Activated naive CD4-positive, alpha-beta T cell treated with anti-CD3 and anti-CD28 coated beads, Interleukin-2, amount 50 U/mL, for 24 hours (primary cell): ENCODE measurements around the gene CNDP2.
"Not testable (repeated sequence)": the region's sequence is repeated elsewhere in the genome, so short reads cannot be mapped to it uniquely, and the experiment has no call there.

Experiments used
- H3K27ac Mint-ChIP-seq: one replicate; pipeline ENCODE4 v1.8.0; 2021; ENCODE audit warnings: mild to moderate bottlenecking, mixed read lengths
- H3K27me3 Mint-ChIP-seq: one replicate; pipeline ENCODE4 v1.8.0; 2021; ENCODE audit warnings: mixed read lengths
- H3K36me3 Mint-ChIP-seq: one replicate; pipeline ENCODE4 v1.8.0; 2021; ENCODE audit warnings: mixed read lengths
- H3K4me1 Mint-ChIP-seq: one replicate; pipeline ENCODE4 v1.8.0; 2021; ENCODE audit warnings: mixed read lengths
- H3K4me3 Mint-ChIP-seq: one replicate; pipeline ENCODE4 v1.8.0; 2021; ENCODE audit warnings: mild to moderate bottlenecking, mixed read lengths
- H3K9me3 Mint-ChIP-seq: one replicate; pipeline ENCODE4 v1.8.0; 2021; ENCODE audit warnings: mixed read lengths

CNDP2 gene

DNA sequence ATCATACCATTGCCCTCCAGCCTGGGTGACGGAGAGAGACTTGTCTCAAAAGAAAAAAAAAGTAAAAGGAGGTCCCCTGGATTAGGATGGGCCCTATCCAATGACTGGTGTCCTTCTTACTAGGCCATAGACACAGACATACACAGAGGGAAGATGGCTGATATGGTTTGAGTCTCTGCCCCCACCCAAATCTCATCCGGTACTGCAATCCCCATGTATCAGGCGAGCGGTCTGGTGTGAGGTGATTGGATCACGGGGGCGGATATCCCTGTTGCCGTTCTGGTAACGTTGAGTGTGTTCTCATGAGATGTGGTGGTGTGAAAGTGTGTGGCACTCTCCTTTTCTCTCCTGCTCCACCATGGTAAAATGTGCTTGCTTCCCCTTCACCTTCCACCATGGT lies 7.8 kb upstream of the CNDP2 start:
- Mint-ChIP-seq H3K36me3 (no peaks in the 10 kb centered on the region), H3K4me3 (no peak overlapping the region)

DNA sequence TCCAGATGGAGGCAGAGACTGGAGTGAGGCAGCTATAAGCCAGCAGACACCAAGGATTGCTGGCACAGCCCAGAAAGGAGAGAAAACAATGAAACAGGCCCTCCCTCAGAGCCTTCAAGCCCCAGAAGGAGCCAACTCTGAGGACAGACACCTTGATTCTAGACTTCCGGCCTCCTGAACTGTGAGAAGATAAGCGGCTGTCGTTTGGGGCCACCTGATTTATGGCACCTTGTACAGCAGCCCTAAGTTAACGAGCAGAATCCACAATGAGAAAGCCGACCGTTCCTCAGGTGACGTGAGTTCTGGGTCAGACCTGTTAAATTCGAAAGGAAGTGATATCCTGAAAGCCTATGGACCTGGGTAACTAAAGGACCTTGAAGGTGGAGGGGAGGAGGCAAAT lies 7.3 kb upstream of the CNDP2 start:
- Mint-ChIP-seq H3K27ac (no peak overlapping the region), H3K27me3 (no peaks in the 10 kb centered on the region), H3K4me3 (no peak overlapping the region), H3K9me3 (no peaks in the 10 kb centered on the region), H3K36me3 (no peaks in the 10 kb centered on the region), H3K4me1 (peaks cover 12% of the 10 kb centered on the region)

More for the DNA sequence above, 7.8 kb upstream of the CNDP2 start:
- Mint-ChIP-seq H3K9me3 (no peaks in the 10 kb centered on the region), H3K27me3 (no peaks in the 10 kb centered on the region), H3K4me1 (peaks cover 8% of the 10 kb centered on the region), H3K27ac (no peak overlapping the region)

DNA sequence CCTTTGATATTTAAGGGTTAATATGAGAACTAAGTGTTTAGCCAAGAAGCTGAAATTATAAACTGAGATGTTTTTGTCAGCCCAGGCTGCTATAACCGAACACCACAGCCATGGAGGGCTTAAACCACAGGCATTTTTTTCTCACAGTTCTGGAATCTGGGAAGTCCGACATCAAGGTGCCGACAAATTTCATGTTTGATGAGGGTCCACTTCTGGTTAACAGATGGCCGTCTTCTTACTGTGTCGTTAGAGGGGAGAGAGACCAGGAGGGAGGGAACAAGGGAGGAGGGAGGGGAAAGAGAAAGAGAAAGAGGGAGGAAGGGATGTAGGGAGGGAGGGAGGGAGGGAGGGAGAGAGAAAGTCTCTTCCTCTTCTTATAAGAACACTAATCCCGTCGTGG lies 6.5 kb upstream of the CNDP2 start:
- Mint-ChIP-seq H3K4me3 (no peak overlapping the region), H3K9me3 (no peaks in the 10 kb centered on the region), H3K4me1 (peaks cover 10% of the 10 kb centered on the region), H3K27ac (no peak overlapping the region), H3K36me3 (no peaks in the 10 kb centered on the region), H3K27me3 (no peaks in the 10 kb centered on the region)

DNA sequence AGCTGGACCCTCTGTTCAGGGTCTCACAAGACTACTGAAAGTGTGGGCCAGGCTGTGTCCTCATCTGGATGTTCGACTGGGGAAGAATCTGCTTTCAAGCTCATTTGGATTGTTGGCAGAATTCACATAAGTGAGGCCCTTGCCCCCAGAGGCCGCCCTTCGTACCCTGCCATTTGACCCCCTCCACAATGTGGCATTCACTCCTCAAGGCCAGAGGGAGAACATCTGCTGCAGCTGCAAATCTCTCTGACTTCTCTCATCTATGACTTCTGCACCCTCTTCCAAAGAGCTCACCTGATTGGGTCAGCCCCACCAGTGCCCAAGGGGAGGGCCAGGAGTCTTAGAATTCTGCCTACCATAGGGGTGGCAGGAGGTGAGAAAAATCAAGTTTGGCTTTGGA lies 3.9 kb upstream of the CNDP2 start:
- no peaks in the 10 kb centered on the region for H3K27me3 Mint-ChIP-seq
- no peak overlapping the region for H3K4me3 Mint-ChIP-seq
- no peaks in the 10 kb centered on the region for H3K36me3 Mint-ChIP-seq
- H3K4me1 Mint-ChIP-seq, result peaks cover 18% of the 10 kb centered on the region
- H3K9me3 Mint-ChIP-seq, result no peaks in the 10 kb centered on the region
- no peak overlapping the region for H3K27ac Mint-ChIP-seq

DNA sequence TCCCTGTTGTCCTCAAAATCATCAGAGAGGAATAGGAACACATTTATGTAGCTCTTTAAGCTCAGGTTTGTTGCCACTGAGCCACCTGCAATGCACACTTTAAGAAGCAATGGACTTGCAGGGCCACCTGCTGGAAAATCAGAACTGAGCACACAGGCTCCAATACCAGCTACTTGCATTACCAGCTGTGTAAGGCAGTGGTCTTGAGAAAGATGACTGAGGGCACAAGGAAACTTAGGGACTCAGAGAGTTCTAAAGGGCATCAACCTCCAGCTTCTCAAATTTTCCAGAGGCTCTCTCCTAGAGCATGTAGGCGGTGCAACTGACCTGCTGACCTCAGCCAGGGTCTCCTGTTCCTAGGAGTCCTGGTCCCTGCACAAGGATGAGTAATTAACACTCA lies 2.5 kb upstream of the CNDP2 start:
- peaks cover 32% of the 10 kb centered on the region for H3K4me1 Mint-ChIP-seq
- no peaks in the 10 kb centered on the region for H3K27me3 Mint-ChIP-seq
- no peaks in the 10 kb centered on the region for H3K9me3 Mint-ChIP-seq
- no peak overlapping the region for H3K4me3 Mint-ChIP-seq
- H3K36me3 Mint-ChIP-seq, result no peaks in the 10 kb centered on the region
- H3K27ac Mint-ChIP-seq, result no peak overlapping the region

DNA sequence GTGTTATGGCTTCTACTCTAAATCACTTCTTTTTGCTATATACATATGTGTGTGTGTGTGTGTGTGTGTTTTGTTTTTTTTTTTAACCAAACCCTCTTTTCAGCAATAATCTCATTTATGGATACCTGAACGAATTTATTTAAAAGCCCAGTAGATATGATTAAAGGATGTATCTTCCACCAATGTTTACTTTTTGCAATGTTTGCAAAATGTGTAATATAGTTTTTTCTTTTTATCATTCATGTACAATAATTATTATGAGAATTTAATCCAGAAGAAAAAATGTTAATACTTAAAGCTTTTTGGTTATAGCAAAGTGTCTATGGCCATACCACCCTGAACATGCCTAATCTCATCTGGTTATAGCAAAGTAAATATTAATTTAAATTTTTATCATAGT lies 1.6 kb upstream of the CNDP2 start:
- Mint-ChIP-seq H3K4me1 (peaks cover 40% of the 10 kb centered on the region), H3K27me3 (no peaks in the 10 kb centered on the region), H3K9me3 (no peaks in the 10 kb centered on the region), H3K4me3 (peak overlapping the region; percentile 30), H3K27ac (no peak overlapping the region), H3K36me3 (no peaks in the 10 kb centered on the region)

DNA sequence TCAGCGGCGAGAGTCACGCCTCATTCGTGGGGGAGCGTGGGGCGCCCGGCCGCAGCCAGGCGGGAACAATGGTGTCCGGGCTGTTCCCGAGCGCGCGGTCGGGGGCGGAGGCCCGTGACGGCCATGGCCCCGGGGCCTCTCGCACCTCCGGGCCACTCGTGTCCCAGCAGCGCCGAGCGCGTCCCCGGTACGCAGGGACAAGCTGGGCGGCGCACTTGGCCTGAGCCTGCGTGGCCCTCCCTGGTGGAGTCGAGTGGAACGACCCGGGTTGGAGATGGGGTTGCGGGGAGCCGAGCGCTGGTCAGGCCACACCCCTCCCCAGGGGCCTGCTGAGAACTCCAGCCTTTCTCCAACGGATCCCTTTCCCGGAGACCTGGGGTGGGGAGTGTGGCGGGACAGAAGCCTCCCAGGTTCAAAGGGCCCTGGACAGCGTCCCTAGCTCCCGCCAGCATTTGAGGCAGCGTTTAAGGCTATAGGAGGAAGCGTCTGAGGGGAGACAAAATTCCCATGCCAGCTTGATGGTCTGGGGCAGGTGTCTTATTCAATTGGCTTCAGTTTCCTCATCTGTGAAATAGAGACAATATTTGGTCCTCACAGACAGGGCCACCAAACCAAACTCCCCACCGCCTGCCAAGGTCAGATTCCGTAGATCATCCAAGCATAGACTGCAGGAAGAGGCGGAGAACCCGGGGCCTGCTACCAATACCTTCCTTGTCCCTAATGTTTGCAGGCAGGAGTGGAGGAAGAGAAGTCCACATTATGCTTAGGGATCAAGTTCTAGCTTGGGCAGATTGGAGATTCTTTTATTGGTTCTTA lies 553 bp downstream of the CNDP2 start:
- Mint-ChIP-seq H3K27ac (peak overlapping the region; percentile 89), H3K4me3 (peak overlapping the region; percentile 98), H3K9me3 (no peaks in the 10 kb centered on the region), H3K4me1 (peaks cover 56% of the 10 kb centered on the region), H3K36me3 (peaks cover 7% of the 10 kb centered on the region), H3K27me3 (no peaks in the 10 kb centered on the region)

DNA sequence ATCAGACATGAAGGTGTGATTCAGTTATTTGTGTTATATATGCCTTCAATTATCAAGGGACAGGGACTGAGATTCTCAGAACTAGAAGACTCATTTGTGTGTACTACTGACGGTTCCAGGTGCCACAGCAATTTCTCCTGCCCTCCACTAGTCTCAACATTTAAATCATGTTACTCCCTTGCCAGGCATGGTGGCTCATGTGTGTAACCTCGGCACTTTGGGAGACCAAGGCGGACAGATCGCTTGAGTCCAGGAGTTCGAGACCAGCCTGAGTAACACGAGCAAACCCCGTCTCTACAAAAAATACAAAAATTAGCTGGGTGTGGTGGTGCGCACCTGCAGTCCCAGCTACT lies 1.1 kb downstream of the CNDP2 start:
- Mint-ChIP-seq H3K36me3 (peaks cover 7% of the 10 kb centered on the region), H3K4me3 (peak overlapping the region; percentile 98), H3K9me3 (no peaks in the 10 kb centered on the region), H3K27me3 (no peaks in the 10 kb centered on the region), H3K4me1 (peaks cover 60% of the 10 kb centered on the region), H3K27ac (peak overlapping the region; percentile 89)

DNA sequence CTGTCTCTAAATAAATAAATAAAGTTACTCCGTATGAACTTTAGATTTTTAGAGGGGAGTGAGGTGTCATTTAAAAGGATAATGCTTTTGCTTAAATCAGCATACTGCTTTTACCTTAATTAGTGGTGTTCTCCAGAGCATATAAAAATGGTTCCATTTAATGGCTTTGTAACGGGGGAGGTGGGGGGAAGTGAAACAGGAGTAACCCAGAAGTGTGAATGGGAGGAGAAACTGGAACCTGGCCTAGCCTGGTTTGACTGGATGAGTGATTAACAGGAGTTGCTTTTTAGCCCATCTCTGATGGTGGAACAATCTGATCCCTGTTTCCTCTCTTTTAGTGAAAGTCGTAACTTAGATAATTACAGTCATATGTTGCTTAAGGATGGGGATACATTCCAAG lies 1.6 kb downstream of the CNDP2 start:
- no peaks in the 10 kb centered on the region for H3K9me3 Mint-ChIP-seq
- H3K27ac Mint-ChIP-seq, result peak overlapping the region; percentile 89
- H3K36me3 Mint-ChIP-seq, result peaks cover 9% of the 10 kb centered on the region
- peak overlapping the region; percentile 98 for H3K4me3 Mint-ChIP-seq
- H3K4me1 Mint-ChIP-seq, result peaks cover 64% of the 10 kb centered on the region
- H3K27me3 Mint-ChIP-seq, result no peaks in the 10 kb centered on the region

DNA sequence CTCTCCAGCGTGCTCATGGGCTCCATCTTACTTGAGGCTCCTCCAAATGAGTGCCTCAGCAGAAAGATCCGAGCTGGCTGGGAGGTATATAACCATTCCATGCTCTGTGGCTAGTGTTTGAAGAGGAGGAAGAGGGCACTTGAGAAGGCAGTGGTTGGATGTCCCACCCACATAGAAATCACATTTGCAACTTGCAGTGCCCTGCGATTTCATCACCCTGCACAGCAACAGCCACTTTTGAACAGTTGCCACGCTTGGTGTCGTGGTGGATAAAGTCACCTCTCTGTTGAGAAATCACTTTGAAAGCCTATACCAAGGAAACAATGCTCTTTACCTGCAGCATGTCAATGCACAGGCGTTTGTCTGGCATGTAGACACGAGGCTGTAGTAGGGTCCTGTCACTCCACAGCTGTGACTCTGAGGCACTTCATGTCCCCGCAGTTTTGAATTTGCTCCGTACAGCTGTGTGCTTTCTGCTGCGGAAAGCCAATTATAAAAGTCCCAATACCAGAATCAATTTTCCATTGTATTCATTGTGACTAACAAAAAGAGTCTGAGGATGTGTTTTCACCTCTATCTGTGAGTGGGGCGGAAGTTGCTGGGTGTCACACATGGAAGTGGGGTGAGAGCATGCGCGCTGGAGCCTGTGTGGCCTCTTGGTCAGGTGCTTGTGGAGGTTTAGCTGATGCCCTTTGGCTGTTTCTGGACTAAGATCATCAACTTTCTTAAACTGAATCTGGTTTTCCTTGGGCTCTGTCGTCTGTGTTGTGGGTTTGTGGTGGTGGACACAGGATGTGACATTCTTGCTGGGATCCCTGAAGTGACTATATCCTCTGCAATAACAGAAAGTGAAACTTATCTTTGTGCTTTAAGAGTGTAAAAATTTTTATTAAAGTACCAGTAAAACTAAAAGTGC lies 2.8 kb downstream of the CNDP2 start:
- Mint-ChIP-seq H3K27me3 (no peaks in the 10 kb centered on the region), H3K4me1 (peaks cover 64% of the 10 kb centered on the region), H3K9me3 (no peaks in the 10 kb centered on the region), H3K27ac (peak overlapping the region; percentile 93), H3K4me3 (peak overlapping the region; percentile 87), H3K36me3 (peaks cover 13% of the 10 kb centered on the region)

DNA sequence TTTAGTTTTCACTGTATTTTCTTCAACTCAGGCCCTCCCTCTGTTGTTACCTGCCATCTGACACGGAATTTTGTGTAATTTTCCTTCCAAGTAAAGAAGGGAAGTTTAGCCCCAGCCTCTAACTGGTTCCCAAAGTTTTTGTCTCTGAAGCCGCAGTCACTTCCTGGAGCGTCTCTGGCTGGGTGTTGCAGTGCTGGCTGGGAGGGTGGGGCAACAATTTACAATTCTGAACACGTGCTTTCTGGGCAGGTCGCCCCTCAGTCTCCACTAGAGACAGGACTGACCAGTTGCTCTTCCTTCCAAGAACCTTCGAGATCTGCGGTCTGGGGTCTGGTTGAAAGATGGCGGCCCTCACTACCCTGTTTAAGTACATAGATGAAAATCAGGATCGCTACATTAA lies 3.5 kb downstream of the CNDP2 start:
- no peaks in the 10 kb centered on the region for H3K9me3 Mint-ChIP-seq
- H3K4me3 Mint-ChIP-seq, result peak overlapping the region; percentile 87
- peaks cover 13% of the 10 kb centered on the region for H3K36me3 Mint-ChIP-seq
- peak overlapping the region; percentile 93 for H3K27ac Mint-ChIP-seq
- H3K4me1 Mint-ChIP-seq, result peaks cover 64% of the 10 kb centered on the region
- no peaks in the 10 kb centered on the region for H3K27me3 Mint-ChIP-seq

DNA sequence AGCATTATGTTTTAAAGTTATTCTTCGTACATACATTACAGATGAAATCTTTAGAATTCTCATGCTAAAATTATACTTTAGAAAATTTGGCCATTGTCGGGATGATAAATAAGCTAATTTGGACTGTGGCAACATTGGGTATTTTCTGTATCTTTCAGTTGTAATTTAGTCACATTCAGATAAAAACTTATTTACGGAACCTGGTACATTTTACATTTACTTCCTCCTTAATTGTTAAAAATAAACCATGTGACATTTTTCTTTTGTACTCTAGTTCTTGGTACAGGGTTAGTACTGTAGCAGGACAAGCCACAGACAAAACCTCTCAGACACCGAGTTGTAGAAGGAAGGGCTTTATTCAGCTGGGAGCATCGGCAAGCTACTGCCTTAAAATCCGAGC lies 4.2 kb downstream of the CNDP2 start:
- Mint-ChIP-seq H3K9me3 (no peaks in the 10 kb centered on the region), H3K4me3 (peak overlapping the region; percentile 79), H3K4me1 (peaks cover 64% of the 10 kb centered on the region), H3K27me3 (no peaks in the 10 kb centered on the region), H3K36me3 (peaks cover 13% of the 10 kb centered on the region), H3K27ac (peak overlapping the region; percentile 91)

DNA sequence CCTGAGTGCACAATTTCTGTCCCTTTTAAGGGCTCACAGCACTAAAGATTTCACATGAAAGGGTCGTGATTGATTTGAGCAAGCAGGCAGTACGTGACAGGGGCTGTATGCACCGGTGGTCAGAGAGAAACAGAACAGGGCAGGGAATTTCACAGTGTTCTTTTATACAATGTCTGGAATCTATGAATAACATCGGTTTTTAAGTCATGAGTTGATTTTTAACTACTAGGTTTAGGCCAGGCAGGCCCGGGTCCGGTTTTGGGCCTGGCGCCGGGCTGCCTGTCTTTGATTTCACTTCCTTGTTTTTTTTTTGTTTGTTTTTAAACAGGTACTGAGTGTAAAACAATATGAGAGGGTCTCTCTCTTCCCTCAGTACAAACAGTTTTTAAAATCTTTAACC lies 4.6 kb downstream of the CNDP2 start:
- H3K4me1 Mint-ChIP-seq, result peaks cover 60% of the 10 kb centered on the region
- H3K9me3 Mint-ChIP-seq, H3K27me3 Mint-ChIP-seq: not testable (repeated sequence)
- peak overlapping the region; percentile 91 for H3K27ac Mint-ChIP-seq
- H3K4me3 Mint-ChIP-seq, result peak overlapping the region; percentile 79
- peaks cover 16% of the 10 kb centered on the region for H3K36me3 Mint-ChIP-seq

DNA sequence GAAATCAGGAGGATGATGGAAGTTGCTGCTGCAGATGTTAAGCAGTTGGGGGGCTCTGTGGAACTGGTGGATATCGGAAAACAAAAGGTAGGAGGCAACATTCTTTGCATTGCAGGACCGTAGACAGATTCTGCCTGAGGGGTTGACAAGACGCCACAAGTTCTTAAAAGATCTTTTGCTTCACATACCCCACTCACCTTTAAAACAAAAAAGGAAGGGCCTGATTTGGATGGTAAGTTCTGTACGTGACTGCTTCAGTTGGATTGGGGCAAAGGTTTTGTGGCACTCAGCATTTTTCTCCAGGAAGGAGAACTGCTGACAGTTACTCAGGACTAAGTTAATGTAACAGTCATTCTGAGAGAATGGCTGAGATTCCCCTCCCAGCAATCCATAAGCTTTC lies 5.2 kb downstream of the CNDP2 start:
- Mint-ChIP-seq H3K4me3 (peak overlapping the region; percentile 51), H3K9me3 (no peaks in the 10 kb centered on the region), H3K36me3 (peaks cover 16% of the 10 kb centered on the region), H3K27me3 (no peaks in the 10 kb centered on the region), H3K4me1 (peaks cover 57% of the 10 kb centered on the region), H3K27ac (peak overlapping the region; percentile 91)

DNA sequence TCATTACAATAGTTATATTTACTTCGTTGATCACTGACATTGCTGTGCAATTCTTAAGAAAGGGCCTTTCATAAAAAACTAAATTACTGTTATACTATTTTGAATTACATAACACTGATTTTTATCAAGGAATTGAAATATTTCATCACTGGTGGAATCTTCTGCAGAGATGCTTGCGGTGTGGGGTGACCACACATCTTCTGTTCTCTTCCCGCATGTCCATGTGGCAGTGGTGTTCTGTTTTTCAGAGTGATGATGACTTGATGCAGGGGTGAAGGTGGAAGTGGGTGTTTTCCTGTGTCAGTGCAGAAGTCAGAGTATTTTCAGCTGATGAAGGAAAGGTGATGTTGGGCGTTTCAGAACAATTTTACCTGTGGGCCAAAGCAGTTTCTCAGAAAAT lies 7.0 kb downstream of the CNDP2 start:
- H3K27ac Mint-ChIP-seq, result no peak overlapping the region

DNA sequence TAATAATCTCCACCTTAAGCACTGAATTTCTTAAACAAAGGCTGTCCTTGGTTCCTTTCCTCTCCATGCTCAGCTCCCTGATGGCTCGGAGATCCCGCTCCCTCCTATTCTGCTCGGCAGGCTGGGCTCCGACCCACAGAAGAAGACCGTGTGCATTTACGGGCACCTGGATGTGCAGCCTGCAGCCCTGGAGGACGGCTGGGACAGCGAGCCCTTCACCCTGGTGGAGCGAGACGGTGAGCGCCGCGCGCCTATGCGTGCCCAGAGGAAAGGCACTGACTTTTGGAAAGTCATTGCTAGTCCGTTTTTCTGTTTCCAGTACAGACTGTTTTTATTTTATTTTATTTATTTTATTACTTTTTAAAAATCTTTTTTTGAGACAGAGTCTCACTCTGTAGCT lies 9.6 kb downstream of the CNDP2 start:
- peaks cover 30% of the 10 kb centered on the region for H3K36me3 Mint-ChIP-seq
- no peaks in the 10 kb centered on the region for H3K27me3 Mint-ChIP-seq
- no peaks in the 10 kb centered on the region for H3K9me3 Mint-ChIP-seq
- H3K4me1 Mint-ChIP-seq, result peaks cover 32% of the 10 kb centered on the region
- peak overlapping the region; percentile 65 for H3K27ac Mint-ChIP-seq
- no peak overlapping the region for H3K4me3 Mint-ChIP-seq

More for the DNA sequence above, 7.0 kb downstream of the CNDP2 start:
- Mint-ChIP-seq H3K4me3 (no peak overlapping the region), H3K27me3 (no peaks in the 10 kb centered on the region), H3K4me1 (peaks cover 55% of the 10 kb centered on the region), H3K36me3 (peaks cover 30% of the 10 kb centered on the region), H3K9me3 (no peaks in the 10 kb centered on the region)
